ENCODE measurements around the gene MFSD1.
A peak's percentile ranks its signal among the peaks of the same experiment; 100 is the strongest.
"Not testable (repeated sequence)": the region's sequence is repeated elsewhere in the genome, so short reads cannot be mapped to it uniquely, and the experiment has no call there.

Gene MFSD1

DNA sequence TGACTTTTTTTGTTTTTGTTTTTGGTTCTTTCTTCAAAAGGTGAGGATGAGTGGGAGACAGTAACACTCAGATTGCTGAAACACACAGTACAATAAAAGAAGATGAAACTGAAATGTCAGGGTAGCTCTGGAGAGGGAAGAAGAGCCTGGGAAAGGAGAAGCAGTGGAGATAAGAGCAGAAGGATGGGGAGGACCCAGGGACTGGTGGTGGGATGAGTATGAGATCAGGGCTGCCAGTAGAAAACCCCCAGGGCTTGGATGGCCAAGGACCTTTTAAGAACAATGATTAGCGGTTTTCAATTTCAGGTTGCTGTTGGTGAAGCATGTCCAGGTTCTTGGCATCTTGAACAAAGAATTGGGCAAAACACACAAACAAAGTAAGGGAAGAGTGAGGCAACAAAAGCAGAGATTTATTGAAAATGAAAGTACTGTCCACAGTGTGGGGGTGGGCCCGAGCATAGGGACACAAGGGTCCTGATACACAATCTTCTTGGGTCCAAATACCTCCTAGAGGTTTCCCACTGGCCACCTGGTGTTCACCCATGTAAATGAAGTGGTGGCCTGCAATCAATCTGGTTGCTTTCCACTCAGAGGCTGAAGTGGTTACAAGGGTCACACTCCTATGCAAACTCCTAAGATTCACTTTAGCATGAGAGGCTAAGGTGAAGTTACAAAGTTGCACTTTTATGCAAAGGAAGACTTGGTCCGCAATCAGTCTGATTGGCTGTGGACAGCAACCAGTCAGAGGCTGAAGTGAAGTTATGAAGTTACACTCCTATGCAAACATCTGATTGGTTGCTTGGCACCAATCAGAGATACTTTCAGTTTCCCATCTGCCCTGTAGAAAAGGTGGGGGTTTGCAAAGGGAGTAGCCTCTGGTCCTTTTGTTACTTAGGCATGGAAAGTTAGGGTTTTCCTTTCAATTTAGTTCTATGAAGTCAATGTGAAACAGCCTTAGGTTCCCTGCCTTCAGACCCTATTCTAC lies 26.1 kb upstream of the MFSD1 start:
- no peak for DNase-seq (ENCODE audit: insufficient read length, low spot score)
- FAIRE-seq = no peak

DNA sequence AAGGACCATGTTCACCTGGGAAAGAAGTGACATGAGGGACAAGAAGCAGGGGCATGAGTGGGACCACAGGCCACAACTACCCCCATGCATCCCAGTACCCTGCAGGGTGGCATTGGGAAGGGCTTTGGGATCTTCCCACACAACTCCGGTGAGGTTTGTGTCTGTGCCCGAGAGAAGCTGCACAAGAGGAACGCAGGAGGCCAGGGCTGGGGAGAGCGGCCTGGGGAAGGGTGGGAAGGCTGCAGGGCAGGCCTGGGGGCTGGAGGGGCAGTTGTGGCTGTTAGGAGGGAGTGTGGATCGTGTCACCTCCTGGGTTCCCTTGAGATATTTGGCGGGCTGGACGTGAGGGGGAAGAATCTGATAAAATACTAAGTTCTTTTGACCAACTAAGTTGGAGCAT lies 25.3 kb upstream of the MFSD1 start:
- FAIRE-seq (no peak), DNase-seq (ENCODE audit: insufficient read length, low spot score) (no peak)

- no peak for DNase-seq (ENCODE audit: insufficient read length, low spot score)
- FAIRE-seq = no peak
Measured at GRCh38 chr3:158777161-158777873, 24.5 kb upstream of the MFSD1 start.

- FAIRE-seq = no peak
- DNase-seq (ENCODE audit: insufficient read length, low spot score) = no peak
Measured at GRCh38 chr3:158780766-158781165, 21.1 kb upstream of the MFSD1 start.

GRCh38 chr3:158781191-158781590 lies 20.7 kb upstream of the MFSD1 start:
- FAIRE-seq (no peak), DNase-seq (ENCODE audit: insufficient read length, low spot score) (no peak)

GRCh38 chr3:158781849-158782248 lies 20.0 kb upstream of the MFSD1 start:
- no peak for DNase-seq (ENCODE audit: insufficient read length, low spot score)
- no peak for FAIRE-seq

DNA sequence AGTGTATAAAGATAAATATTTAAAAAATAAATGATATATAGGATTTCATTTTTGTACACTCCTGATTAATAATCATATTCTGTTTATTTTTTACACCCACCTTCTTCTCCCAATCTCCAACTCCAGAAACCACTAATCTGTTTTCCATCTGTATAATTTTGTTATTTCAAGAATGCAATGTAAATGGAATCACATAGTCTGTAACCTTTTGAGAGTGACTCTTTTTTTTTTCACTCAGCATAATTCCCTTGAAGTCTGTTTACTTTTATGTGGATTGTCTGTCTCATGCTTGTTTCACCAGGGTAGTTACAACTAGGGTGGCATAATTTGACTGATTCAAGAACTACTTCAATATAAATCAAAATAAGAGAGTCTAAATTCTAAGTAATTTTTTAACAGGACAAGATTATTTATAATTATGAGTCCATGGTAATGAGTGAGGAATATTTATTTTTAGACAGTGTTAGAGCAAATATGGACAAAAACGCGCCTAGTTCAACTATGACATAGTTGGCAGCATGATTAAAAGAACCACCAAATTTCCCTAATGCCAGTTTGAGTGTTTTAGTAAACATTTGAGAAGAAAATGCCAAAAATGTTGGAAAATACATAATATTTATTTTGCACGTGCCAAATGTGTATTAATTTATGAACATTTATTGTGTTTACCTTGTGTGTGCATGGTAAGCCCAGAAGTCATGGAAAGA lies 19.4 kb upstream of the MFSD1 start:
- FAIRE-seq = no peak
- no peak for DNase-seq (ENCODE audit: insufficient read length, low spot score)

- FAIRE-seq = no peak
- DNase-seq (ENCODE audit: insufficient read length, low spot score) = no peak
Measured at GRCh38 chr3:158783051-158783450, 18.8 kb upstream of the MFSD1 start.

DNA sequence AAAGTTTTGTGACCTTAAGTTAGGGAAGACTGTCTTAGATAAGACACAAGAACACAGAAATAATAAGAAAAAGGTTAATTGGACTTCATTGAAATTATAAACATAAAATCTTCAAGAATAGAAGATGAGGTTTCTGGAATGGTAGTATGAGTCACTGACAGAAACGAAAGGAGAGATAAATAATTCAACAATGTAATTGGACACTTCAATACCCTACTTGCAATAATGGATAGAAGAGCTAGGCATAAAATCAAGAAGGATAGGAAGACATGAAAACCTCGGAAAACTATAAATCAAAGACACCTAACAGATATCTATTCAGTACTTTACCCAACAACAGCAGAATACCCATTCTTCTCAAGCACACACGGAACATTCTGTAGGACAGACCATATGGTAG lies 15.9 kb upstream of the MFSD1 start:
- DNase-seq (ENCODE audit: insufficient read length, low spot score) (no peak), FAIRE-seq (no peak)

DNA sequence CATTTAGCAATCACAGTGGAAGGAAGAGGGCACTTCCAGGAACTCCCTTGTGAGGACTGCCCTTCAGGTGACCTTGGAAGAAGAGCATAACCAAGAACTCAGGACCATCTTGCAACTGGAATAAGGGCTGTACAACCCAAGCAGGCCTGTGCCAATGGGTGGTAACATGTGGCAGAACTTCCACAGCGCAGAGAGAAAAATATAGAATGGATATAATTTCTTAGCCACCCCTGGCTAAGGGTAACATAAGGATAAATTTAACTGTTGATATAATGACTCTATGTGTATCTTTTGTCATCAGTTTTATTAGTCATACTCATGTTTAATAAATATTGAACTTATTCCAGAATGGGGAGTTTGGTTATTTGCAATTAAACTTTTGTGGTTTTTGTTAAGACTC lies 13.4 kb upstream of the MFSD1 start:
- no peak for FAIRE-seq
- DNase-seq (ENCODE audit: insufficient read length, low spot score) = no peak

DNA sequence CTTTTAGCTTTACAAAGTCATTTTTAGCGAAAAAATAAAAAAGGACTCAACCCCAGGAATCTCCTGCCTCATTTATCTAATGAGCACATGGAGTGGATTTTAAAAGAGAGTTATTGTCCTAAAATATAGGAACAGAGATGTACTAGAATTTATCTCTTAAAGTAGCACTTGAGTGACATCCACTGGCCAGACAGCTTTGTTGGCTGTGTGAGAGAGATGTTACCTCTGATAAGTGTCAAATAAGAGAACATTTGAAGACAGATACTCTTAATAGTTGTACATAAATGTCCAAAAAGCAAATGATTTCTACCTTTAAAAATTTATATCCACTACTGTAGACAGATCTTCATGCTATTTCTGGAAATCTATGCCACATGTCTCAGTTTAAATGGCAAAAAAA lies 12.3 kb upstream of the MFSD1 start:
- no peak for FAIRE-seq
- DNase-seq (ENCODE audit: insufficient read length, low spot score) = no peak

- DNase-seq (ENCODE audit: insufficient read length, low spot score) = peak; percentile 21
Measured at GRCh38 chr3:158790901-158791589, 10.8 kb upstream of the MFSD1 start.

GRCh38 chr3:158791590-158791920 lies 10.3 kb upstream of the MFSD1 start:
- FAIRE-seq; DNase-seq (ENCODE audit: insufficient read length, low spot score): not testable (repeated sequence)

More at GRCh38 chr3:158790901-158791589, 10.8 kb upstream of the MFSD1 start:
- peak; percentile 84 for FAIRE-seq

GRCh38 chr3:158792709-158793108 lies 9.1 kb upstream of the MFSD1 start:
- FAIRE-seq (no peak), DNase-seq (ENCODE audit: insufficient read length, low spot score) (no peak)

DNA sequence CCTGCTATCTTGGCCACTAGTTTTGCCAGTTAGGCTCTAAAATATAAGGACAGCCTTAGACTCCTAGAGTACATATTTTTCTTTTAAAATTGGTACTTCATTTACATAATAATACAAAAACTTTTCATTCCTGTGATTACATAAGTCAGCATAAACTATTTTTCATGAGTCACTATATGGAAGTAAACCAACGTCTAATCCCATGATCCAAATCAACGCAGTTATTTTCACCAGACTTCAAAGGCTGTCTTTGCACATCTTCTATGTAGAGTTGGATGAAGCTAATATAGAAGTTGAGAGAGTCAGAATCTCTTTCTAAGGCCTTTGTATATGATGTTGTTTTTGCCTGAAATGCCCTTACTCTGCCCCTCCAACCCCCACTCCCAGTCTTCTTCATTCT lies 7.6 kb upstream of the MFSD1 start:
- DNase-seq (ENCODE audit: insufficient read length, low spot score) (no peak), FAIRE-seq (no peak)

- no peak for DNase-seq (ENCODE audit: insufficient read length, low spot score)
- peak; percentile 86 for FAIRE-seq
Measured at GRCh38 chr3:158794936-158795518, 6.8 kb upstream of the MFSD1 start.

GRCh38 chr3:158801201-158801600 lies 653 bp upstream of the MFSD1 start:
- FAIRE-seq (peak; percentile 18), DNase-seq (ENCODE audit: insufficient read length, low spot score) (no peak)

- FAIRE-seq (no peak), DNase-seq (ENCODE audit: insufficient read length, low spot score) (peak; percentile 4)
Measured at GRCh38 chr3:158802409-158803268, 785 bp downstream of the MFSD1 start.

GRCh38 chr3:158804441-158804840 lies 2.6 kb downstream of the MFSD1 start:
- FAIRE-seq (no peak), DNase-seq (ENCODE audit: insufficient read length, low spot score) (no peak)
